Duodenal mucosa (tissue), 2 donors: ENCODE results near the gene ERCC3.

Experiments
- H3K27ac ChIP-seq: one replicate; pipeline ENCODE4 v1.7.0; 2013; ENCODE audit warnings: low read depth, low read length
- H3K27me3 ChIP-seq, 2 donors: one replicate each; pipeline ENCODE4 v1.7.0; 2013; ENCODE audit warnings: low read length in 2 of 2, control low read depth in 1 of 2; ENCODE audit not compliant: insufficient read depth in 2 of 2, control insufficient read depth in 1 of 2
- H3K36me3 ChIP-seq, 2 donors: one replicate each; pipeline ENCODE4 v1.7.0; 2013; ENCODE audit warnings: low read length in 2 of 2, control low read depth in 1 of 2; ENCODE audit not compliant: insufficient read depth in 2 of 2, control insufficient read depth in 1 of 2
- H3K4me1 ChIP-seq, 2 donors: one replicate each; pipeline ENCODE4 v1.7.0; 2013; ENCODE audit warnings: low read length in 2 of 2, control low read depth in 1 of 2; ENCODE audit not compliant: insufficient read depth in 2 of 2, control insufficient read depth in 1 of 2
- H3K4me3 ChIP-seq, 2 donors: one replicate each; pipeline ENCODE4 v1.7.0; 2013; ENCODE audit warnings: low read length in 2 of 2, low read depth in 1 of 2
- H3K9ac ChIP-seq, 2 donors: one replicate each; pipeline ENCODE4 v1.7.0; 2013; ENCODE audit warnings: low read length in 2 of 2, low read depth in 1 of 2
- H3K9me3 ChIP-seq, 2 donors: one replicate each; pipeline ENCODE4 v1.7.0; 2013; ENCODE audit warnings: low read length in 2 of 2, control low read depth in 1 of 2; ENCODE audit not compliant: control insufficient read depth in 1 of 2

Gene ERCC3

DNA sequence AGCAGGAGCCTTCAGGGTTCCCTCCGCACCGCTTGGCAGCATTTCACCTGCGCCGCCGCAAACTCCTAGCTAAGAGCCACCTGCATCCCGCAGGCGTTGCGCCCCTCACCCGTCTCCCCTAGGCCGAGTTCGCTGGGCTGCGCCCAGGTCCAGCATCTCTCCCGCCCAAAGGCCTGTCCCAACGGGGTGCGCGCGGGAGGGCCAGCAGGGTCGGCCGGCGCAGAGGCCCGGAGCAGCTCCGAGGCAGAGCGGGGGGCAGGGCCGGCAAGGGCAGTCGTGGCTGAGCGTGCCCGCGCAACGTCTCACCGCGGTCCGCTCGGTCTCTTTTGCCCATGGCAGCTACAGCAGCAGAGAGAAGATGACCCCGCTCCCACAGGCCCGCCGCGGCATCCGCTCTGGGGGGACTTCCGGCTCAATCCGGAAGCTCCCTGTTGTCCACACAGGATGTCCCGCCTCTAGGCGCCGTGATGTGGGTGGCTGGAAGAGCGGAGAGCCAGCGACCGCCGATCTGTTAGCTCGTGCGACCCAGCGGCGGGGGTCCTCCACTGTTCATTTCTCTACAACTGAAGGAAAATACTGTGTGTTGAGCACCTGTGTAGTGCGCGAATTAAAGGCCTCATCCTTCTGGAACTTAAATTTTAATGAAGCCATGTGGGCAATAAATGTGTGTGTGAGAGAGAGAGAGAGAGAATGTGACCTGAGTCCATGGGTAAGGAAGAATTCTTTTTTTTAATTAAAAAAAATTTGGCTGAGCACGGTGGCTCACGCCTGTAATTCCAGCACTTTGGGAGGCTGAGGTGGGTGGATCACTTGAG lies at the start of gene ERCC3:
TSS of gene ERCC3 (minus strand) at position 397 of the 815 bp plus-strand sequence. CDS start at position 334, 63 bp downstream.
- Histone ChIP-seq H3K9me3 (no peaks in the 10 kb centered on the region), H3K36me3 (peaks cover 30 to 36% of the 10 kb centered on the region in 2 donors), H3K4me1 (peaks cover 11 to 18% of the 10 kb centered on the region in 2 donors), H3K27ac (no peak within 1 kb of the TSS), H3K27me3 (no peaks in the 10 kb centered on the region), H3K9ac (peak within 1 kb of the TSS; percentile 90 to 92), H3K4me3 (peak within 1 kb of the TSS; percentile 97)

DNA sequence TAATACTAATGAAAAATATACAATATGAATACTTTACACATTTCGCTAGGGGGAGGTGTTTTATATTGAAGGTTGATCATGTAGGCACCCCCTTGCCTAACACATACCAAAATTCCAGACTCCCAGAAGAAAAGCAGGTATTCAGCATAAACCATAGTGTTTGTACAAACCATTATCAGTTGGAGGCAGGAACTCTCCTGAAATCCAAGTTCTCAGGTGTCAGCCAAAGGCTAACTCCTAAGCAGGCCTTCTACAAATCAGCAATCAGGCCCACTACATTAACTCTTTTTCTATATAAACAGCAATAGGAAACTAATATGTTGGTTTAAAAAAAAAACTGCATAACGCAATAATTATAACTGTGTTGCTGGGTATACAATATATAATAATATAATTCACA lies 49.3 kb upstream of the ERCC3 start:
- H3K36me3 ChIP-seq: peaks cover 12 to 18% of the 10 kb centered on the region in 2 donors
- no peaks in the 10 kb centered on the region for H3K27me3 ChIP-seq

DNA sequence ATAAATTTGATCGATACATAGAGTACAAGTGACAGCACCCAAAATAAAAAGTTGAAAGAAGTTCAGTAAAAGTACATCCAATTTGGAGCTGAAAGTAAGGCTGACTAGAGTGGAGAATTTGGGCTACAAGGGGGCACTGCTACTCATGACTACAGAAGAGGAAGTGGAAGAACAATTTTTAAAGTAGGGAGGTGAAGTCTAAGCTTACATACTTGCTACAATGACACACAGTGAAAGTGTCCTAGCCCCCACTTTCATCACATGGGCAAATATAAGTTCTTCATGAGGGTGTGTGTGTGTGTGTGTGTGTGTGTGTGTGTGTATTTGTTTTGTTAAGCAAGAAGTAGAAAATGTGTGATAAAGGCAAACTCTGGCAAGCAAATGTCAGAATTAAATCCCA lies 48.2 kb upstream of the ERCC3 start:
- Histone ChIP-seq H3K9ac (no peak overlapping the region), H3K4me1 (no peaks in the 10 kb centered on the region), H3K36me3 (peaks cover 15 to 28% of the 10 kb centered on the region in 2 donors), H3K27me3 (no peaks in the 10 kb centered on the region), H3K4me3 (no peak overlapping the region), H3K27ac (no peak overlapping the region), H3K9me3 (no peaks in the 10 kb centered on the region)

More for the DNA sequence above, 49.3 kb upstream of the ERCC3 start:
- Histone ChIP-seq H3K27ac (no peak overlapping the region), H3K9me3 (no peaks in the 10 kb centered on the region), H3K4me3 (no peak overlapping the region), H3K9ac (no peak overlapping the region), H3K4me1 (no peaks in the 10 kb centered on the region)

DNA sequence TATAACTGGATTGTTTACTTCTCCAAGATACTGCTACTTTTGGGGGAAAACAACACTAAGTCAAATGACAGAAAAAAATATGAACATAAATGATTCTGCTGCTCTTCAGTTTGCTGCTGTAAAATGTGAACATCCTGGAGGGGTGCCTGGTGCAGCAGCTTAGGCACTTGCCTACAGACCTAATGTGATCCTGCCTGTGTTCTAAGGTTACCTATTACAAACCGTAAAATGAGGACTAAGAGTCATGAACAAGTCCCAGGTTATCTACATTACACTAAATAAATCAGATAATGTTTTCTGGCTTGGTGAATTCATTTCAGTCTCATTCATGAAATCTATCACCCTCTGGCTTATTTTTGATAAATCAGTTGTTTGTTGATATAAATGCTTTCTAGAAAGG lies 38.4 kb upstream of the ERCC3 start:
- H3K9ac ChIP-seq: no peak overlapping the region
- no peaks in the 10 kb centered on the region for H3K4me1 ChIP-seq
- H3K4me3 ChIP-seq: no peak overlapping the region
- H3K27ac ChIP-seq: no peak overlapping the region
- no peaks in the 10 kb centered on the region for H3K27me3 ChIP-seq
- peaks cover 0 to 36% of the 10 kb centered on the region in 2 donors for H3K36me3 ChIP-seq
- H3K9me3 ChIP-seq: no peaks in the 10 kb centered on the region

DNA sequence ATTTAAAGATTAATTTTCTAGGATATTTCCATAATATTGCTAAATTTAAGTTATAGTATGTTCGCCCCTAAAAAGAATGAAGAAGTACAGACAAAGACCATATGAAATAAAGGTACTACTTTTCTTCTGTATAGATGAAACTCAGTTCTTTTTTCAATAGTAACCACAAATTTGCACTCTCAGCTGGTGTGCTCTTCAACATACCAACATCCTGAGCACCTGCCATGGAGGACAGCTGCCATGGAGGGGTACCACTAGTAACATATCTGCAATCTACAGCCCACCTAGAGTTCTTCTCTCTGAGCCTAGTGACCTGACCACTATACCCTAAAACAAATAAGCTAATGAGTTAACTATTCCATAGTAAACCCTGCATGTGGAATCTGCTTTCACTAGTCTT lies 36.8 kb upstream of the ERCC3 start:
- no peak overlapping the region for H3K9ac ChIP-seq
- no peaks in the 10 kb centered on the region for H3K4me1 ChIP-seq
- H3K27ac ChIP-seq: no peak overlapping the region
- no peaks in the 10 kb centered on the region for H3K9me3 ChIP-seq
- H3K4me3 ChIP-seq: no peak overlapping the region
- peaks cover 0 to 31% of the 10 kb centered on the region in 2 donors for H3K36me3 ChIP-seq
- no peaks in the 10 kb centered on the region for H3K27me3 ChIP-seq

DNA sequence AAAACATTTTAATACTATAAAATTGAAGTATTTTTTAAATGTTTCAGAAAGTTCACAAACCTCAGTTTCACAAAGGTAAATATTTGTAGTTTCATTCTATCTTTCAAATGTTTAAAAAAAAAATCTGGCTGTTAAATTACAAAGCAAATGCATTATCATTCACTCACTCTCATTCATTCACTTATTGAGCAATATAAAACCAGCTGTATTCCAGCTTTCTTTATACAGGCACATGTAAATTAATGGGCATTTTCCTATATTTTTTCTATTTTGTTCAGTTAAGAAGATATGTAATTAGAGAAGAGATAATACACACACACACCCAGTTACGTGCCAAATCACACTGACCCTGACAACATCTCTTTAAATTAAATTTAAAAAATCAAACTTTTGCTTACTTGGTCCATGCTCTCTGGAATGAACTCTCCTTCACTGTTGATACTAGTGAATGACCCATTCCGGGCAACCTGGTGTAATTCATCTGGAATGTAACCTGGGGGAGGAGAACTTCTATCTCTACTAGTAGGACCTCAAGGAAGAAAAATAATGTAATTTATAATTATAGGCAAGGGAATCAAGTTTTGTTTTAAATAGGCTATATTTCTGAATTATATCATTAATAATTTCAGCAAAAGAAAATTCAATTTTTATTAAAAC lies 32.5 kb upstream of the ERCC3 start:
- Histone ChIP-seq H3K27ac (no peak overlapping the region), H3K36me3 (peaks cover 11 to 42% of the 10 kb centered on the region in 2 donors), H3K27me3 (no peaks in the 10 kb centered on the region), H3K9me3 (no peaks in the 10 kb centered on the region), H3K9ac (no peak overlapping the region), H3K4me1 (no peaks in the 10 kb centered on the region), H3K4me3 (no peak overlapping the region)

DNA sequence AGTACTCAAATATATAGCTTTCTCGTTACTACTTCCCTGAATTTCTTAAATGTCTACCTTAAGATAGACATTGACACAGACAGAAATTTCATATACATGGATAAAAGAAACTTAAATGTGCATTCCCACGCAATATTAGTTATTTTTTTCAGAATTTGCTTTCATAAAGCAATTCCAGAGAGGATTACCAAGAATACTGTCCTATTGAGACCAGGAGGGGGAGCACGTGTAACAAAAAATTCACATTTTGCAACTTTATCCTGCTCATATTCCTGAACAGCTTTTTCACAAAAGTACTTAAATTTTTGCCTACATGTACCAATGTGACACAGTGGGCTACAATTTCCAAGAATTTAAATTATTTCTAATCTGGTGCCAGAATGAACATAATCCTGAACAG lies 30.7 kb upstream of the ERCC3 start:
- H3K4me3 ChIP-seq: no peak overlapping the region

DNA sequence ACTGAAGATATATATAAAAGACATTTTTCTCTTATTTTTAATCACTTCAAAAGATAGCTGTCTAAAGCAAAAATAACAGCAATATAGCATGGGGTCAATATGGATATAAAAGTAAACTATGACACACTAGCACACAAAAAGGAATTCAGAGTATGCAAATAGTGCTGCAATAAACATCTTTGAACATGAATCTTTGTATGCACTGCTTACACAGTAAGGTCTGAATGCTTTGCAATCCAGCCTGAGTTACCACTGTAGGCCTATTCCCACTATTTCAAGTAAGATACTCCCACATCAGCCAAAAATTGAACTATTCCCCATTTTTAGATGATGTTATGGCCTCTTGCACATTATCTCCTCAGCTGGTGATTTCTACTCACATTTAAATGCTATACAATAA lies 27.4 kb upstream of the ERCC3 start:
- Histone ChIP-seq H3K4me1 (no peaks in the 10 kb centered on the region), H3K9me3 (no peaks in the 10 kb centered on the region), H3K27ac (no peak overlapping the region), H3K4me3 (no peak overlapping the region), H3K9ac (no peak overlapping the region), H3K27me3 (no peaks in the 10 kb centered on the region), H3K36me3 (peaks cover 26 to 75% of the 10 kb centered on the region in 2 donors)

More for the DNA sequence above, 30.7 kb upstream of the ERCC3 start:
- Histone ChIP-seq H3K9ac (no peak overlapping the region), H3K9me3 (no peaks in the 10 kb centered on the region), H3K36me3 (peaks cover 19 to 53% of the 10 kb centered on the region in 2 donors), H3K27me3 (no peaks in the 10 kb centered on the region), H3K4me1 (no peaks in the 10 kb centered on the region), H3K27ac (no peak overlapping the region)

DNA sequence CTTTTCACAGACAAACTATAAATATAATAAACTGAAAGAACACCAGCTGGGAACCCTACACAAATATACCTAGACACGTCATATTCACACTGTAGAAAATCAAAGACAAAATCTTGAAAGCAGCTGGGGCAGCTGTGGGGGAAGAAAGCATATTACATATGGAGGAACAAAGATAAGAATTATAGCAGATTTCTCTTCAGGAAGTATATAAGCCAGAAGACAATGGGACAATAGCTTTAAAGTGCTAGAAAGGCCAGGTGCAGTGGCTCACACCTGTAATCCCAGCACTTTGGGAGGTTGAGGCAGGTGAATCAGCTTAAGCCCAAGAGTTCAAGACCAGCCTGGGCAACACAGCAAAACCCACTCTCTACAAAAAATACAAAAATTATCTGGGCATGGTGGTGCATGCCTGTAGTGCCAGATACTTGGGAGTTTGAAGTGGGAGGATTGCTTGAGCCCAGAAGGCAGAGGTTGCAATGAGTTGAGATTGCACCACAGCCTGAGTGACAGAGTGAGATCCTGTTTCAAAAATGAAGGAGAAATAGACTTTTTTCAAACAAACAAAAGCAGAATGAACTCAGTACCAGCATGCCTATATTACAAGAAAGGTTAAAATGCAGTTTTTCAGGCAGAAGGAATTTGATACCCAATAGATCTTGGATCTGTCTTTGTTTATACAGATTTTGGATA lies 26.8 kb upstream of the ERCC3 start:
- no peak overlapping the region for H3K9ac ChIP-seq
- no peak overlapping the region for H3K27ac ChIP-seq
- no peaks in the 10 kb centered on the region for H3K27me3 ChIP-seq
- peaks cover 26 to 81% of the 10 kb centered on the region in 2 donors for H3K36me3 ChIP-seq
- H3K4me3 ChIP-seq: no peak overlapping the region
- no peaks in the 10 kb centered on the region for H3K9me3 ChIP-seq
- no peaks in the 10 kb centered on the region for H3K4me1 ChIP-seq

DNA sequence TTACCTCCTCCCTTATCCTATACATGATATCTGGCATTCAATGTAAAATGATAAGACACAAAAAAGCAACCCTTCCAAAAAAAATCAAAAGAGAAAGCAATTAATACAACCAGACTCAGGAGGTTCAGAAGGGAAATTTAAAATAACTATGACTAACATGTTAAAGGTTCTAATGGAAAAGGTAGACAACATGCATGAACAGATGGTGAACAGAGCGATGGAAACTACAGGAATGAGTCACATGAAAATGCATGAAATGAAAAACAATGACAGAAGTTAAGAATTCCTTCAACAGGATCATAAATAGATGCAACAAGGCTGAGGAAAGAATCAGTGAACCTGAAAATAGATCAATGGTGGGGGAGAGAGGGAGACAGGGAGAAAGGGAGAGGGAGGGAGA lies 26.1 kb upstream of the ERCC3 start:
- no peaks in the 10 kb centered on the region for H3K27me3 ChIP-seq
- peaks cover 26 to 81% of the 10 kb centered on the region in 2 donors for H3K36me3 ChIP-seq
- no peak overlapping the region for H3K4me3 ChIP-seq
- H3K27ac ChIP-seq: no peak overlapping the region
- no peaks in the 10 kb centered on the region for H3K4me1 ChIP-seq
- no peak overlapping the region for H3K9ac ChIP-seq
- no peaks in the 10 kb centered on the region for H3K9me3 ChIP-seq
